Hepatocyte (in vitro differentiated cells): ENCODE data around the gene UQCRH.

Experiments used
- EZH2 ChIP-seq: fragments of 200-600 bp; sonication (generic); IDR thresholded peaks from 2 replicates; pipeline ENCODE4 v1.6.1; 2016; ENCODE audit warnings: antibody characterized with exemption, mild to moderate bottlenecking, borderline replicate concordance
- EZH2phosphoT487 ChIP-seq: fragments of 200-600 bp; sonication (generic); IDR thresholded peaks from one replicate; pipeline ENCODE4 v1.6.1; 2018; ENCODE audit warnings: antibody characterized with exemption, mild to moderate bottlenecking, low read depth, moderate library complexity; ENCODE audit not compliant: unreplicated experiment, severe bottlenecking
- TF ChIP-seq, protein P1 (sequence below): fragments of 200-600 bp; sonication (generic); IDR thresholded peaks from 2 replicates; pipeline ENCODE4 v1.5.1; 2016; ENCODE audit warnings: antibody characterized with exemption, mild to moderate bottlenecking; ENCODE audit not compliant: poor library complexity

DNA sequence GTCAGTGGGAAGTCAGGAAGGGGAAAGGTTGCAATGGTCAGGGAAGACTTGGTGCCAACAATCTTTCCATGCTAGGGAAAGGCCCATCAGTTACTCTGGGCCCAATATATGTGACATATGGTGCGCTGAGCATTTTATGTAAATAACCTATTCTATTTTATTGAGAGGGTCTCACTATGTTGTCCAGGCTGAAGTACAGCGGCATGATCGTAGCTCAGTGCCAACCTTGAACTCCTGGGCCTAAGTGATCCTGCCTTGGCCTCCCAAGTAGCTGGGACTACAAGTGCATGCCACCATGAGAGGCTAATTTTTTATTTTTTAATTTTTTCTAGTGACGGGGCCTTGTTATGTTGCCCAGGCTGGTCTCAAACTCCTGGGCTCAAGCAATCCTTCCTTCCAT, 6.8 kb downstream of the UQCRH start:
- TF ChIP-seq, protein P1, sequence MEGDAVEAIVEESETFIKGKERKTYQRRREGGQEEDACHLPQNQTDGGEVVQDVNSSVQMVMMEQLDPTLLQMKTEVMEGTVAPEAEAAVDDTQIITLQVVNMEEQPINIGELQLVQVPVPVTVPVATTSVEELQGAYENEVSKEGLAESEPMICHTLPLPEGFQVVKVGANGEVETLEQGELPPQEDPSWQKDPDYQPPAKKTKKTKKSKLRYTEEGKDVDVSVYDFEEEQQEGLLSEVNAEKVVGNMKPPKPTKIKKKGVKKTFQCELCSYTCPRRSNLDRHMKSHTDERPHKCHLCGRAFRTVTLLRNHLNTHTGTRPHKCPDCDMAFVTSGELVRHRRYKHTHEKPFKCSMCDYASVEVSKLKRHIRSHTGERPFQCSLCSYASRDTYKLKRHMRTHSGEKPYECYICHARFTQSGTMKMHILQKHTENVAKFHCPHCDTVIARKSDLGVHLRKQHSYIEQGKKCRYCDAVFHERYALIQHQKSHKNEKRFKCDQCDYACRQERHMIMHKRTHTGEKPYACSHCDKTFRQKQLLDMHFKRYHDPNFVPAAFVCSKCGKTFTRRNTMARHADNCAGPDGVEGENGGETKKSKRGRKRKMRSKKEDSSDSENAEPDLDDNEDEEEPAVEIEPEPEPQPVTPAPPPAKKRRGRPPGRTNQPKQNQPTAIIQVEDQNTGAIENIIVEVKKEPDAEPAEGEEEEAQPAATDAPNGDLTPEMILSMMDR = no peak
- TF ChIP-seq EZH2phosphoT487 (no peak), EZH2 (no peak)
